Endodermal cell (in vitro differentiated cells): ENCODE data around the gene HDGFL1. TPM values are rescaled to one million over a fixed set of nuclear protein-coding genes. Genes with fewer than 3 reads are reported as not detected.

Experiments
- DNase-seq: peaks from one replicate; pipeline ENCODE4 v3.0.0-alpha.2; 2017
- H3K27ac ChIP-seq: 2 replicates; pipeline ENCODE4 v1.5.1; 2013; ENCODE audit warnings: mild to moderate bottlenecking, low read depth, low read length, moderate library complexity
- H3K27me3 ChIP-seq: 2 replicates; pipeline ENCODE4 v1.6.1; 2013; ENCODE audit warnings: mild to moderate bottlenecking, low read length, moderate library complexity; ENCODE audit not compliant: insufficient read depth, control insufficient read depth, poor library complexity, severe bottlenecking
- H3K36me3 ChIP-seq: 2 replicates; pipeline ENCODE4 v1.7.0; 2013; ENCODE audit warnings: mild to moderate bottlenecking, low read length, moderate library complexity; ENCODE audit not compliant: control insufficient read depth, insufficient read depth
- H3K4me1 ChIP-seq: one replicate; pipeline ENCODE4 v1.7.0; 2013; ENCODE audit warnings: low read length; ENCODE audit not compliant: control insufficient read depth, insufficient read depth
- H3K4me3 ChIP-seq: 2 replicates; pipeline ENCODE4 v1.5.1; 2013; ENCODE audit warnings: mild to moderate bottlenecking, low read length, moderate library complexity
- H3K9ac ChIP-seq: 2 replicates; pipeline ENCODE4 v1.6.1; 2013; ENCODE audit warnings: mild to moderate bottlenecking, low read length, moderate library complexity; ENCODE audit not compliant: poor library complexity, severe bottlenecking; ENCODE audit errors: extremely low read depth
- H3K9me3 ChIP-seq: 2 replicates; pipeline ENCODE4 v1.6.1; 2013; ENCODE audit warnings: mild to moderate bottlenecking, low read length, moderate library complexity; ENCODE audit not compliant: control insufficient read depth
- H3K27ac Mint-ChIP-seq: 2 replicates; pipeline ENCODE4 v1.8.0; 2020; ENCODE audit warnings: mixed read lengths
- H3K27me3 Mint-ChIP-seq: 2 replicates; pipeline ENCODE4 v1.8.0; 2021; ENCODE audit warnings: mild to moderate bottlenecking, mixed read lengths; ENCODE audit not compliant: insufficient read depth
- H3K36me3 Mint-ChIP-seq: 2 replicates; pipeline ENCODE4 v1.8.0; 2020; ENCODE audit warnings: low read depth, mixed read lengths
- H3K4me1 Mint-ChIP-seq: 2 replicates; pipeline ENCODE4 v1.8.0; 2020; ENCODE audit warnings: mixed read lengths
- H3K4me3 Mint-ChIP-seq: 2 replicates; pipeline ENCODE4 v1.8.0; 2020; ENCODE audit warnings: mild to moderate bottlenecking, moderate library complexity, mixed read lengths
- H3K9me3 Mint-ChIP-seq: 2 replicates; pipeline ENCODE4 v1.8.0; 2020; ENCODE audit warnings: mild to moderate bottlenecking, mixed read lengths
- CTCF ChIP-seq: fragments of 200-600 bp; sonication (generic); conservative IDR thresholded peaks from 2 replicates; pipeline ENCODE4 v1.5.0; 2021; ENCODE audit warnings: antibody characterized with exemption, mild to moderate bottlenecking
- WGBS, 2 experiments: methylation state at CpG; one replicate each; pipeline versions ENCODE4 v1.1.5 to v1.1.7; 2013; ENCODE audit warnings: missing lambda C conversion rate in 2 of 2, mixed read lengths in 1 of 2; ENCODE audit not compliant: insufficient coverage in 1 of 2, insufficient read length in 1 of 2; 5-methylcytosine and 5-hydroxymethylcytosine counted together
- total RNA-seq, 2 donors: library from RNA; stranded (reverse); fragmentation: NEBNext Ultra II Directional in 1 of 2; extraction: Animal tissue kit (Norgen Biotek cat#: 25700) in 1 of 2; gene quantifications; 2 replicates in 1 of 2; 3 replicates in 1 of 2; pipeline ENCODE4 v1.2.1, GENCODE V29; 2021

HDGFL1 gene
- total RNA-seq, 2 donors from 2014 or later: not detected

DNA sequence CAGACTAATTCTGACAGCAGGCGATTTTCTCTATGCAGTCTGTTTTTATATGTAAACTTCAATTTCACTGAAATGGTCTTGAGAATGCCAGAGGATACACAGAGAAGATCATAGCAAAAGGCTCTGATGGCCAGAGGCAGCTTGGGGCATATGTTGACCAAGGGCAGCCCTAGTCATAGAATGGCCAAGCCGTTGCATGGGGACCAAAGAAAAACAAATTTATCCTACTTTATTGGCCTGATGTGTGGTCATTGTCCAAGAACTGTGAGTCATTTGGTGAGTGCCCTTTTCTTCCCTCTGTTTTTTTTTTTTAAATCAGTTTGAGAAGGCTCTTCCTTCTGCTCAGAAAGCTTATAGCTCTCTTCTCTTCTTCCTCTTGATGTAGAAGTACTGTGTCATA, 5.8 kb downstream of the HDGFL1 start:
- no peak overlapping the region for H3K4me3 Mint-ChIP-seq

GRCh38 chr6:22579439-22579838, 10.1 kb downstream of the HDGFL1 start:
- Histone ChIP-seq H3K4me1 (no peaks in the 10 kb centered on the region), H3K36me3 (no peaks in the 10 kb centered on the region), H3K4me3 (no peak overlapping the region), H3K9ac (no peak overlapping the region), H3K9me3 (no peaks in the 10 kb centered on the region), H3K27ac (no peak overlapping the region), H3K27me3 (no peaks in the 10 kb centered on the region)
- Mint-ChIP-seq H3K27ac (no peak overlapping the region), H3K9me3 (no peaks in the 10 kb centered on the region), H3K36me3 (no peaks in the 10 kb centered on the region), H3K4me1 (peaks cover 4% of the 10 kb centered on the region), H3K27me3 (no peaks in the 10 kb centered on the region), H3K4me3 (no peak overlapping the region)
- no peak for TF ChIP-seq CTCF
- DNase-seq: no peak
- 96% methylated on average over 3 to 4 of the region's 5 CpGs for WGBS, 2 experiments

More for the DNA sequence above, 5.8 kb downstream of the HDGFL1 start:
- Mint-ChIP-seq H3K27ac (no peak overlapping the region), H3K27me3 (no peaks in the 10 kb centered on the region), H3K36me3 (no peaks in the 10 kb centered on the region), H3K9me3 (peaks cover 4% of the 10 kb centered on the region), H3K4me1 (no peaks in the 10 kb centered on the region)
- Histone ChIP-seq H3K9me3 (no peaks in the 10 kb centered on the region), H3K36me3 (no peaks in the 10 kb centered on the region), H3K9ac (no peak overlapping the region), H3K4me1 (no peaks in the 10 kb centered on the region), H3K4me3 (no peak overlapping the region), H3K27me3 (no peaks in the 10 kb centered on the region), H3K27ac (no peak overlapping the region)
- no peak for TF ChIP-seq CTCF
- no peak for DNase-seq
- 84 to 100% methylated on average over 1 to 2 of the region's 2 CpGs for WGBS, 2 experiments

- no peak for DNase-seq
- no peak overlapping the region for H3K4me3 ChIP-seq
- no peaks in the 10 kb centered on the region for H3K36me3 ChIP-seq
- no peak for TF ChIP-seq CTCF
- H3K27me3 ChIP-seq: no peaks in the 10 kb centered on the region
- H3K4me1 Mint-ChIP-seq: peaks cover 4% of the 10 kb centered on the region
- WGBS, 2 experiments: 83 to 93% methylated on average over 2 to 4 of the region's 5 CpGs
- H3K9me3 Mint-ChIP-seq: no peaks in the 10 kb centered on the region
- no peaks in the 10 kb centered on the region for H3K4me1 ChIP-seq
- H3K9me3 ChIP-seq: no peaks in the 10 kb centered on the region
- peak overlapping the region; percentile 45 for H3K27ac ChIP-seq
- no peak overlapping the region for H3K9ac ChIP-seq
- no peak overlapping the region for H3K27ac Mint-ChIP-seq
- no peaks in the 10 kb centered on the region for H3K27me3 Mint-ChIP-seq
- H3K4me3 Mint-ChIP-seq: no peak overlapping the region
- no peaks in the 10 kb centered on the region for H3K36me3 Mint-ChIP-seq
These were observed 11.0 kb downstream of the HDGFL1 start for GRCh38 chr6:22580337-22580736.
